SK-MEL-5 (cell line): ENCODE data around the gene VASN. TPM values are rescaled to one million over a fixed set of nuclear protein-coding genes. Genes with fewer than 3 reads are reported as not detected.

Experiments
- DNase-seq: peaks from one replicate; pipeline ENCODE4 v3.0.0-alpha.2; 2016; ENCODE audit warnings: low read depth, low spot score
- in situ Hi-C: cut with HindIII; loops from 2 replicates; pipeline ENCODE4 v1.10.0; 2016; ENCODE audit warnings: low sequenced_read_pairs, high pct_unique_total_duplicates, low pct_unique_long_range_greater_than_20kb
- total RNA-seq: library from RNA; depleted of rRNA; stranded (reverse); fragments of >200 nt; shearing (Covaris generic); gene quantifications from 2 replicates; pipeline ENCODE4 v1.2.3, GENCODE V29; 2014

Gene VASN
- total RNA-seq, 1 experiment from 2014 or later, result 0.03 TPM

- in situ Hi-C loops, result no loop called here
These were observed 23.7 kb upstream of the VASN start for GRCh38 chr16:4347765-4348509.

GRCh38 chr16:4349332-4349731 lies 22.3 kb upstream of the VASN start:
- DNase-seq, result no peak
- in situ Hi-C loops, result no loop called here

More at GRCh38 chr16:4347765-4348509, 23.7 kb upstream of the VASN start:
- no peak for DNase-seq

- in situ Hi-C loops, result no loop called here
- no peak for DNase-seq
These were observed 21.3 kb upstream of the VASN start for GRCh38 chr16:4350365-4350786.

- in situ Hi-C loops, result no loop called here
- peak; percentile 93 for DNase-seq
These were observed 20.6 kb upstream of the VASN start, which contains the start of gene PAM16 for GRCh38 chr16:4350787-4351659. Gene PAM16, minus strand, starts transcription at chr16:4351321. Its CDS starts 87 bp downstream, at chr16:4351234.

- DNase-seq, result no peak
These were observed 19.8 kb upstream of the VASN start for GRCh38 chr16:4351880-4352279.

GRCh38 chr16:4352843-4353242 lies 18.8 kb upstream of the VASN start:
- DNase-seq, result no peak
- in situ Hi-C loops, result no loop called here

More at GRCh38 chr16:4351880-4352279, 19.8 kb upstream of the VASN start:
- in situ Hi-C loops, result no loop called here

GRCh38 chr16:4353675-4354074 lies 18.0 kb upstream of the VASN start:
- DNase-seq, result no peak
- in situ Hi-C loops, result no loop called here

- no peak for DNase-seq
- in situ Hi-C loops, result no loop called here
These were observed 16.9 kb upstream of the VASN start for GRCh38 chr16:4354512-4355409.

GRCh38 chr16:4356820-4357219 lies 14.8 kb upstream of the VASN start:
- in situ Hi-C loops, result no loop called here
- no peak for DNase-seq

GRCh38 chr16:4358236-4358635 lies 13.4 kb upstream of the VASN start:
- no peak for DNase-seq
- in situ Hi-C loops, result no loop called here

- in situ Hi-C loops, result no loop called here
- DNase-seq, result peak; percentile 47
These were observed 12.7 kb upstream of the VASN start for GRCh38 chr16:4358831-4359561.

- no peak for DNase-seq
- in situ Hi-C loops, result no loop called here
These were observed 11.7 kb upstream of the VASN start for GRCh38 chr16:4359914-4360313.

GRCh38 chr16:4360538-4361021 lies 11.1 kb upstream of the VASN start:
- DNase-seq, result peak; percentile 41
- in situ Hi-C loops, result no loop called here

- in situ Hi-C loops, result no loop called here
These were observed 10.4 kb upstream of the VASN start for GRCh38 chr16:4361033-4361943.

GRCh38 chr16:4361944-4362311 lies 9.7 kb upstream of the VASN start:
- in situ Hi-C loops, result no loop called here
- DNase-seq, result no peak

More at GRCh38 chr16:4361033-4361943, 10.4 kb upstream of the VASN start:
- DNase-seq, result no peak
